Chondrocyte (in vitro differentiated cells): Measurements from ENCODE around the gene TP53I11. TPM values are rescaled to one million over a fixed set of nuclear protein-coding genes. Genes with fewer than 3 reads are reported as not detected.

Source experiments
- DNase-seq: peaks from one replicate; pipeline ENCODE4 v3.0.0; 2021; ENCODE audit warnings: mixed read lengths, low spot score
- H3K27ac Mint-ChIP-seq: one replicate; pipeline ENCODE4 v1.8.0; 2021; ENCODE audit warnings: mild to moderate bottlenecking, moderate library complexity, mixed read lengths; ENCODE audit not compliant: unreplicated experiment
- H3K27me3 Mint-ChIP-seq: 2 replicates; pipeline ENCODE4 v1.8.0; 2021; ENCODE audit warnings: low read depth, mixed read lengths
- H3K36me3 Mint-ChIP-seq: 2 replicates; pipeline ENCODE4 v1.8.0; 2021; ENCODE audit warnings: low read depth, mixed read lengths
- H3K4me1 Mint-ChIP-seq: 2 replicates; pipeline ENCODE4 v1.8.0; 2021; ENCODE audit warnings: low read depth, mild to moderate bottlenecking, mixed read lengths
- H3K4me3 Mint-ChIP-seq: one replicate; pipeline ENCODE4 v1.8.0; 2021; ENCODE audit warnings: mild to moderate bottlenecking, moderate library complexity, mixed read lengths; ENCODE audit not compliant: unreplicated experiment
- H3K9me3 Mint-ChIP-seq: 2 replicates; pipeline ENCODE4 v1.8.0; 2021; ENCODE audit warnings: low read depth, mixed read lengths
- total RNA-seq: library from RNA; stranded (reverse); gene quantifications from 3 replicates; pipeline ENCODE4 v1.2.1, GENCODE V29; 2021
- TF ChIP-seq, protein P1 (sequence below): fragments of 200-600 bp; sonication (generic); IDR thresholded peaks from 2 replicates; pipeline ENCODE4 v1.5.0; 2021; ENCODE audit warnings: antibody characterized with exemption, mild to moderate bottlenecking, moderate library complexity

The TP53I11 gene
- total RNA-seq, 1 donor from 2014 or later, result 97.5 TPM

DNA sequence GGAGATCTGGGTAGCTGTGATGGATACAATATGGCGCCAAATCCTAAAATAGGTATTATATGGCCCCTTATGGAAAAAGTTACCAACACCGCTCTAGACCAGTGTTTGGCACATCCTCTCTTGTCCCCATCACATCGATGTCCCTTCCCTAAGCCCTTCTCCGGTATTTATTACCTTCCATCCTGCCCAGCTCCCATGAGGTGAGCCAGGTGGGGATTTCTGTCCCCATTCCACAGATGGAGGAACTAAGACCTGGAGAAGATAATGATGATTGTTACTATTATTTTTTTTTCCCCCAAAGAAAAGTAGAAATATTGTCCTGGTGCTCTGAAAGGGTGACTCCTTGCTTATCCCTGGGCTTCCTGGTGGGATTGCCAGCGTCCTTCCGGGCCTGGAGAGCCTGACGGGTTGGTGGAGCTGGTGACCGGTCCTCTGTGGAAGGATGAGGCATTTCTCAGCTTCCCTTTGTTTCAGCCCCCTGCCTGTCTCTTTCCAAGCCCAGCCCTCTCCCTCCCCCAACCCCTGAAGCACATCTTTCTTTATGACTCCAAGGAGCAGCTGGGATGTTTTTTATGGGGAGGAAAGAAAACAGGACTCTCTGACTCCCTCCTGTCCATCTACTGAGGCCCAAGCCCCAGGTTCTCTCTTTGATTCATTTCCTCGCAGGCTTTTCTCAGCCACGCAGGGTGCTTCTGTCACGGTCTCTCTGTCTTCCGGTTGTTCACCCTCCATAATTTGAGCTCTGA lies 65.4 kb downstream of the TP53I11 start:
- no peak for DNase-seq
- Mint-ChIP-seq H3K36me3 (no peaks in the 10 kb centered on the region), H3K4me1 (peaks cover 25% of the 10 kb centered on the region), H3K27me3 (peaks cover 16% of the 10 kb centered on the region), H3K4me3 (no peak overlapping the region), H3K9me3 (no peaks in the 10 kb centered on the region), H3K27ac (no peak overlapping the region)
- TF ChIP-seq, protein P1, sequence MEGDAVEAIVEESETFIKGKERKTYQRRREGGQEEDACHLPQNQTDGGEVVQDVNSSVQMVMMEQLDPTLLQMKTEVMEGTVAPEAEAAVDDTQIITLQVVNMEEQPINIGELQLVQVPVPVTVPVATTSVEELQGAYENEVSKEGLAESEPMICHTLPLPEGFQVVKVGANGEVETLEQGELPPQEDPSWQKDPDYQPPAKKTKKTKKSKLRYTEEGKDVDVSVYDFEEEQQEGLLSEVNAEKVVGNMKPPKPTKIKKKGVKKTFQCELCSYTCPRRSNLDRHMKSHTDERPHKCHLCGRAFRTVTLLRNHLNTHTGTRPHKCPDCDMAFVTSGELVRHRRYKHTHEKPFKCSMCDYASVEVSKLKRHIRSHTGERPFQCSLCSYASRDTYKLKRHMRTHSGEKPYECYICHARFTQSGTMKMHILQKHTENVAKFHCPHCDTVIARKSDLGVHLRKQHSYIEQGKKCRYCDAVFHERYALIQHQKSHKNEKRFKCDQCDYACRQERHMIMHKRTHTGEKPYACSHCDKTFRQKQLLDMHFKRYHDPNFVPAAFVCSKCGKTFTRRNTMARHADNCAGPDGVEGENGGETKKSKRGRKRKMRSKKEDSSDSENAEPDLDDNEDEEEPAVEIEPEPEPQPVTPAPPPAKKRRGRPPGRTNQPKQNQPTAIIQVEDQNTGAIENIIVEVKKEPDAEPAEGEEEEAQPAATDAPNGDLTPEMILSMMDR, result no peak

DNA sequence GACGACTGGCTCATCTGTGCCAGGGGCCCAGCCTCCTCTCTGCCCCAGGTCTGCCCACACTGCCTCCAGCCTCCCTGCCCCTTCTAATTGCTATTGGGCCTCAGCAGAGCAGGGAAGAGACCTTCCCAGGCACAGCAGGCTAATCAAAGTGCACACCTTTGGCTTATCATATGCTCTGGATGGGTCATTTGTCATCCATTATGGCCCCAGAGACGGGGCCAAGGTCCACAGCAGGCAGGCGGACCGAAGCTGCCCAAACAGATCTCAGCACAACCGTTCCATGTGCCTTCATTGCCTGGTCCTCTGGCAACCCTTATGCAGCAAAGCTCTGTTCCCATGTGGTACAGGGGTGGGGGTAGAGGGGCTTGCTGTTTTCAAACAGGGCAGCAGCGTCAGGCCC lies 66.6 kb downstream of the TP53I11 start:
- H3K4me3 Mint-ChIP-seq, result no peak overlapping the region
- no peak for DNase-seq
- H3K9me3 Mint-ChIP-seq, result no peaks in the 10 kb centered on the region
- H3K27me3 Mint-ChIP-seq, result peaks cover 16% of the 10 kb centered on the region
- H3K27ac Mint-ChIP-seq, result no peak overlapping the region
- H3K4me1 Mint-ChIP-seq, result peaks cover 16% of the 10 kb centered on the region
- TF ChIP-seq, protein P1, result no peak
- H3K36me3 Mint-ChIP-seq, result no peaks in the 10 kb centered on the region

DNA sequence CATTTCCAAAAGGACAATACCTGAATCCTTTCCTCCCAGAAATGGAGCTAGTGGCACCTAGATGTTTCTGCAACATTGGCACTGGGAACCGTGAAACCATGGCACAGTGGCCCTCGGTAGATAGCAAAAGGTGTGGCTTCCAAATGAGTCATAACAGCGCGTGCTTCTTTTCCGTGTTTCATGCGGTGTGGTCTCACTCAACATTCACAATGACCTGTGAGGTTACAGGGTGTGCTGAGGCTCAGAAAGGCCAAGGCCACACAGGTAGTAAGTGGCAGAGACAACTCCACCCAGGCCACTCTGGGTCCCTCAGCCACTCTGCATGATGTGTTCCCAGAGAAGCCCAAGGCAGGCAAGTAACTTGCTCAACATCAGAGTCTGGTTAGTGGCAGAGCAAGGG lies 67.4 kb downstream of the TP53I11 start:
- H3K27ac Mint-ChIP-seq, result no peak overlapping the region
- no peak overlapping the region for H3K4me3 Mint-ChIP-seq
- no peak for DNase-seq
- H3K27me3 Mint-ChIP-seq, result peaks cover 16% of the 10 kb centered on the region
- H3K9me3 Mint-ChIP-seq, result no peaks in the 10 kb centered on the region
- peaks cover 13% of the 10 kb centered on the region for H3K4me1 Mint-ChIP-seq
- no peaks in the 10 kb centered on the region for H3K36me3 Mint-ChIP-seq
- TF ChIP-seq, protein P1, result no peak

Other genes starting within 250 kb of the TP53I11 start
- 4.0 to 4.9 TPM (median 4.6 TPM) in 3 replicates for gene TSPAN18, start 223.9 kb downstream of the TP53I11 start, total RNA-seq
- 32.9 to 35.1 TPM (median 35.0 TPM) in 3 replicates for gene PRDM11, start 195.8 kb upstream of the TP53I11 start, total RNA-seq